Ishikawa (cell line): ENCODE results near the gene ZBTB40.

ENCODE experiments used
- CEBPB ChIP-seq: IDR thresholded peaks from 2 replicates; pipeline ENCODE4 v1.6.1; 2012
- CREB1 ChIP-seq: IDR thresholded peaks from 2 replicates; pipeline ENCODE4 v1.6.1; 2012; ENCODE audit warnings: low read depth
- EGR1 ChIP-seq: IDR thresholded peaks from 2 replicates; pipeline ENCODE4 v1.6.1; 2012
- EP300 ChIP-seq: IDR thresholded peaks from 2 replicates; pipeline ENCODE4 v1.6.1; 2012; ENCODE audit warnings: borderline replicate concordance
- FOXM1 ChIP-seq: IDR thresholded peaks from 2 replicates; pipeline ENCODE4 v1.6.1; 2012; ENCODE audit warnings: low read depth, borderline replicate concordance
- MAX ChIP-seq: IDR thresholded peaks from 2 replicates; pipeline ENCODE4 v1.6.1; 2012
- NFIC ChIP-seq: IDR thresholded peaks from 2 replicates; pipeline ENCODE4 v1.6.1; 2012
- RAD21 ChIP-seq: IDR thresholded peaks from 2 replicates; pipeline ENCODE4 v1.6.1; 2012; ENCODE audit warnings: low read depth
- REST ChIP-seq: IDR thresholded peaks from 2 replicates; pipeline ENCODE4 v1.6.1; 2012; ENCODE audit warnings: low read depth, mild to moderate bottlenecking
- TAF1 ChIP-seq: IDR thresholded peaks from 2 replicates; pipeline ENCODE4 v1.6.1; 2012; ENCODE audit warnings: low read depth, mild to moderate bottlenecking
- TCF12 ChIP-seq: IDR thresholded peaks from 2 replicates; pipeline ENCODE4 v1.6.1; 2012; ENCODE audit warnings: low read depth
- TEAD4 ChIP-seq: IDR thresholded peaks from 2 replicates; pipeline ENCODE4 v1.6.1; 2012
- YY1 ChIP-seq: IDR thresholded peaks from 2 replicates; pipeline ENCODE4 v1.6.1; 2012; ENCODE audit warnings: low read depth
- ZBTB7A ChIP-seq: IDR thresholded peaks from 2 replicates; pipeline ENCODE4 v1.6.1; 2012; ENCODE audit warnings: low read depth
- TF ChIP-seq, protein P1 (sequence below): IDR thresholded peaks from 2 replicates; pipeline ENCODE4 v1.6.1; 2012

ZBTB40 gene

GRCh38 chr1:22462928-22463327, 11.3 kb downstream of the ZBTB40 start:
- TF ChIP-seq EP300, result no peak
- no peak for TF ChIP-seq NFIC
- no peak for TF ChIP-seq YY1
- no peak for TF ChIP-seq FOXM1
- TF ChIP-seq ZBTB7A, result no peak
- TF ChIP-seq TEAD4, result no peak
- TF ChIP-seq TCF12, result no peak
- no peak for TF ChIP-seq RAD21

GRCh38 chr1:22465015-22465565, 13.4 kb downstream of the ZBTB40 start:
- no peak for TF ChIP-seq CEBPB
- TF ChIP-seq EGR1, result no peak
- TF ChIP-seq TCF12, result no peak
- TF ChIP-seq RAD21, result no peak
- TF ChIP-seq EP300, result no peak
- TF ChIP-seq NFIC, result no peak
- no peak for TF ChIP-seq CREB1
- no peak for TF ChIP-seq TEAD4

- TF ChIP-seq EGR1 (no peak), TEAD4 (no peak), REST (no peak), ZBTB7A (no peak), NFIC (no peak), CREB1 (no peak), EP300 (no peak), FOXM1 (no peak), RAD21 (no peak), MAX (no peak), TCF12 (no peak), YY1 (no peak), TAF1 (no peak), CEBPB (no peak)
- TF ChIP-seq, protein P1, sequence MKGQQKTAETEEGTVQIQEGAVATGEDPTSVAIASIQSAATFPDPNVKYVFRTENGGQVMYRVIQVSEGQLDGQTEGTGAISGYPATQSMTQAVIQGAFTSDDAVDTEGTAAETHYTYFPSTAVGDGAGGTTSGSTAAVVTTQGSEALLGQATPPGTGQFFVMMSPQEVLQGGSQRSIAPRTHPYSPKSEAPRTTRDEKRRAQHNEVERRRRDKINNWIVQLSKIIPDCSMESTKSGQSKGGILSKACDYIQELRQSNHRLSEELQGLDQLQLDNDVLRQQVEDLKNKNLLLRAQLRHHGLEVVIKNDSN, result no peak
Measured at GRCh38 chr1:22465671-22466070, 14.0 kb downstream of the ZBTB40 start.

- TF ChIP-seq TCF12, result no peak
- no peak for TF ChIP-seq CEBPB
- TF ChIP-seq EP300, result no peak
Measured at GRCh38 chr1:22470227-22470626, 18.6 kb downstream of the ZBTB40 start.

DNA sequence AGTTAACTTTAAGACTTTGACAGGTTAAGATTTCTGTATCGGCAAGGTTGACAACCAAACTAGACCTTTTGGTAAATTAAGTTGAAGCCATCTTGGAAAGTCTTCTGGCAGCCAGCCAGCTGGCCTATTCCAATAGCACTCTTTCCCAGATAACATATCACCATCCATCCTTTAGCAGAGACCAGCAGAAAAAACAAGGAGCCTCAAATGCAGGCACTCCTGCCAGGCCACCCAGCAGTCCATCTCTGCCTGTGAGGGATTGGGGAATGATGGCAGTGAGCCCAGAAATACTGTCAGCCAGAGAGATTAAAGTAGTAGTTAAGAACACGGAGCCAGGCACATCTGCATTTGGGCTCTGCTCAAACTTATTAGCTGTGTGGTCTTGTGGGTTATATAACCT, 19.4 kb downstream of the ZBTB40 start:
- TF ChIP-seq YY1 (no peak), RAD21 (no peak), ZBTB7A (no peak), EP300 (no peak), FOXM1 (no peak), CEBPB (no peak), TCF12 (no peak), EGR1 (no peak), TEAD4 (no peak), CREB1 (no peak), NFIC (no peak; the same call in 1 of the 2 replicates), MAX (no peak), TAF1 (no peak), REST (no peak)
- TF ChIP-seq, protein P1, result no peak

DNA sequence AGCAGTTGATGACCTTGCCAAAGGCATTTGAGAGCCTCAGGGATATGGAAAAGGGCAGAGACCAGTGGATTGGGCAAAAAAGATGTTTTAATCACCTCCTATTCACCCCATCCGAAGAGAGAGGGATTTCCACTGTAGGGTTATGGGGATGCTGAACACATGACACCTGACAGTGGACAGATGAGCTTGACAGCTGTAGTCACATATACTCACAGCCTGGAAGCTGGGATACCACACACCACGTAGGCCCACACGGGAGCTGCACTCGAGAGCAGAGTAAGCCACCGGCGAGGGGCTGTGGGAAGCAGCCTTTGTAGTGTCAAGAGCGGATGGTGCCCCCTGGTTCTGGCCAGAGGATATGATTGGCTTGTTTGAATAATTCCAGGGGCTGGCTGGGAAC, 20.0 kb downstream of the ZBTB40 start:
- TF ChIP-seq, protein P1, result no peak
- TF ChIP-seq CEBPB (no peak), TCF12 (no peak), REST (no peak), FOXM1 (no peak), YY1 (no peak), TEAD4 (no peak), CREB1 (no peak), NFIC (no peak), EP300 (no peak), RAD21 (no peak), EGR1 (no peak), ZBTB7A (no peak), TAF1 (no peak), MAX (no peak)
